AG09309 (cell line): ENCODE measurements around the gene GPNMB.

Source experiments
- DNase-seq: peaks from one replicate; pipeline ENCODE4 v3.0.0-alpha.2; 2010; ENCODE audit warnings: low read depth
- H3K4me3 ChIP-seq: 2 replicates; pipeline ENCODE4 v1.5.1; 2011; ENCODE audit warnings: mild to moderate bottlenecking, low read depth, low read length, moderate library complexity; ENCODE audit not compliant: control insufficient read depth
- CTCF ChIP-seq: IDR thresholded peaks from 2 replicates; pipeline ENCODE4 v1.5.1; 2011; ENCODE audit warnings: mild to moderate bottlenecking, low read depth, low read length, inconsistent platforms; ENCODE audit not compliant: insufficient read depth, control insufficient read depth; ENCODE audit errors: missing control alignments

GPNMB gene

GRCh38 chr7:23226844-23227450 lies 19.6 kb upstream of the GPNMB start:
- TF ChIP-seq CTCF, result no peak
- no peak overlapping the region for H3K4me3 ChIP-seq
- DNase-seq, result no peak

GRCh38 chr7:23228412-23228811 lies 18.2 kb upstream of the GPNMB start:
- no peak for TF ChIP-seq CTCF
- no peak for DNase-seq
- no peak overlapping the region for H3K4me3 ChIP-seq

GRCh38 chr7:23230641-23231101 lies 15.9 kb upstream of the GPNMB start:
- DNase-seq, result no peak
- TF ChIP-seq CTCF, result no peak
- H3K4me3 ChIP-seq, result no peak overlapping the region

- TF ChIP-seq CTCF, result no peak
- DNase-seq, result no peak
- no peak overlapping the region for H3K4me3 ChIP-seq
Measured at GRCh38 chr7:23232966-23233365, 13.6 kb upstream of the GPNMB start.

GRCh38 chr7:23234569-23235296 lies 11.8 kb upstream of the GPNMB start:
- no peak for DNase-seq
- TF ChIP-seq CTCF, result no peak
- no peak overlapping the region for H3K4me3 ChIP-seq

GRCh38 chr7:23235813-23236221 lies 10.8 kb upstream of the GPNMB start:
- DNase-seq, result no peak
- TF ChIP-seq CTCF, result no peak
- H3K4me3 ChIP-seq, result no peak overlapping the region
